Neuronal stem cell (in vitro differentiated cells): ENCODE data around the gene FCER1A.

Source experiments
- DNase-seq: peaks from one replicate; pipeline ENCODE4 v3.0.0-alpha.2; 2013; ENCODE audit warnings: low spot score
- H2AFZ ChIP-seq: one replicate; pipeline ENCODE4 v1.6.1; 2013; ENCODE audit warnings: mild to moderate bottlenecking, low read length, inconsistent platforms
- H2AK5ac ChIP-seq: 2 replicates; pipeline ENCODE4 v1.6.1; 2013; ENCODE audit warnings: low read depth, mild to moderate bottlenecking, inconsistent platforms, low read length, moderate library complexity, mixed read lengths
- H2BK120ac ChIP-seq: 2 replicates; pipeline ENCODE4 v1.6.1; 2013; ENCODE audit warnings: low read depth, mild to moderate bottlenecking, inconsistent platforms, low read length, moderate library complexity, mixed read lengths
- H2BK12ac ChIP-seq: one replicate; pipeline ENCODE4 v1.6.1; 2013; ENCODE audit warnings: low read length, inconsistent platforms
- H2BK15ac ChIP-seq: 2 replicates; pipeline ENCODE4 v1.6.1; 2013; ENCODE audit warnings: mild to moderate bottlenecking, low read length, inconsistent platforms, mixed read lengths
- H2BK5ac ChIP-seq: one replicate; pipeline ENCODE4 v1.6.1; 2013; ENCODE audit warnings: inconsistent platforms, mild to moderate bottlenecking, low read length, moderate library complexity
- H3K14ac ChIP-seq: one replicate; pipeline ENCODE4 v1.6.1; 2013; ENCODE audit warnings: low read length, inconsistent platforms
- H3K18ac ChIP-seq: 2 replicates; pipeline ENCODE4 v1.6.1; 2013; ENCODE audit warnings: low read length, inconsistent platforms
- H3K23ac ChIP-seq: 2 replicates; pipeline ENCODE4 v1.6.1; 2013; ENCODE audit warnings: low read depth, mild to moderate bottlenecking, mixed read lengths, low read length, inconsistent platforms; ENCODE audit not compliant: poor library complexity
- H3K27ac ChIP-seq: replicated peaks from 3 replicates; pipeline ENCODE4 v1.5.1; 2013; ENCODE audit warnings: low read length, inconsistent platforms
- H3K27me3 ChIP-seq, 3 experiments: 2 replicates each; pipeline ENCODE4 v1.6.1; 2013; ENCODE audit warnings: low read length in 3 of 3, mild to moderate bottlenecking in 2 of 3, inconsistent platforms in 1 of 3, low read depth in 1 of 3, mixed read lengths in 1 of 3, moderate library complexity in 1 of 3; ENCODE audit not compliant: control insufficient read depth in 3 of 3, insufficient read depth in 3 of 3
- H3K36me3 ChIP-seq, 2 donors: replicated peaks in 1 of 2; 2 replicates each; pipeline ENCODE4 v1.6.1; 2013; ENCODE audit warnings: low read length in 2 of 2; ENCODE audit not compliant: control insufficient read depth in 2 of 2, insufficient read depth in 2 of 2
- H3K4ac ChIP-seq: 2 replicates; pipeline ENCODE4 v1.6.1; 2013; ENCODE audit warnings: inconsistent platforms, mild to moderate bottlenecking, low read length, moderate library complexity
- H3K4me1 ChIP-seq, 2 donors: 1 replicate in 1 of 2; 2 replicates in 1 of 2; pipeline ENCODE4 v1.6.1; 2013; ENCODE audit warnings: low read length in 2 of 2, low read depth in 1 of 2; ENCODE audit not compliant: control insufficient read depth in 2 of 2, insufficient read depth in 1 of 2
- H3K4me2 ChIP-seq: one replicate; pipeline ENCODE4 v1.6.1; 2013; ENCODE audit warnings: mild to moderate bottlenecking, low read length, inconsistent platforms; ENCODE audit not compliant: insufficient read depth, poor library complexity, severe bottlenecking
- H3K4me3 ChIP-seq, 2 donors: 2 replicates each; pipeline ENCODE4 v1.5.1; 2013; ENCODE audit warnings: low read length in 2 of 2, mild to moderate bottlenecking in 2 of 2, inconsistent platforms in 1 of 2, moderate library complexity in 1 of 2
- H3K79me1 ChIP-seq: one replicate; pipeline ENCODE4 v1.6.1; 2013; ENCODE audit warnings: low read depth, mild to moderate bottlenecking, inconsistent platforms, low read length, moderate library complexity
- H3K9ac ChIP-seq: one replicate; pipeline ENCODE4 v1.6.1; 2013; ENCODE audit warnings: mild to moderate bottlenecking, low read depth, low read length, inconsistent platforms; ENCODE audit not compliant: poor library complexity
- H3K9me3 ChIP-seq, 2 donors: replicated peaks in 1 of 2; 2 replicates each; pipeline versions ENCODE3 to v1.6.1; 2013; ENCODE audit warnings: low read length in 2 of 2, mild to moderate bottlenecking in 2 of 2, inconsistent platforms in 1 of 2, low read depth in 1 of 2, mixed read lengths in 1 of 2, moderate library complexity in 1 of 2; ENCODE audit not compliant: control insufficient read depth in 2 of 2, insufficient read depth in 1 of 2
- H4K8ac ChIP-seq: one replicate; pipeline ENCODE4 v1.6.1; 2013; ENCODE audit warnings: low read depth, mild to moderate bottlenecking, inconsistent platforms, low read length, moderate library complexity
- H4K91ac ChIP-seq: one replicate; pipeline ENCODE4 v1.6.1; 2013; ENCODE audit warnings: low read length, low read depth, mild to moderate bottlenecking, inconsistent platforms; ENCODE audit not compliant: poor library complexity
- WGBS, 2 donors: extraction: QIAGEN DNeasy Blood & Tissue Kit; methylation state at CpG; one replicate each; pipeline ENCODE4 v1.1.7; 2013; ENCODE audit warnings: missing lambda C conversion rate in 2 of 2, mixed read lengths in 1 of 2; ENCODE audit not compliant: insufficient read length in 2 of 2, insufficient replicate concordance in 1 of 2; ENCODE audit errors: extremely low coverage in 2 of 2; 5-methylcytosine and 5-hydroxymethylcytosine counted together

Gene FCER1A

DNA sequence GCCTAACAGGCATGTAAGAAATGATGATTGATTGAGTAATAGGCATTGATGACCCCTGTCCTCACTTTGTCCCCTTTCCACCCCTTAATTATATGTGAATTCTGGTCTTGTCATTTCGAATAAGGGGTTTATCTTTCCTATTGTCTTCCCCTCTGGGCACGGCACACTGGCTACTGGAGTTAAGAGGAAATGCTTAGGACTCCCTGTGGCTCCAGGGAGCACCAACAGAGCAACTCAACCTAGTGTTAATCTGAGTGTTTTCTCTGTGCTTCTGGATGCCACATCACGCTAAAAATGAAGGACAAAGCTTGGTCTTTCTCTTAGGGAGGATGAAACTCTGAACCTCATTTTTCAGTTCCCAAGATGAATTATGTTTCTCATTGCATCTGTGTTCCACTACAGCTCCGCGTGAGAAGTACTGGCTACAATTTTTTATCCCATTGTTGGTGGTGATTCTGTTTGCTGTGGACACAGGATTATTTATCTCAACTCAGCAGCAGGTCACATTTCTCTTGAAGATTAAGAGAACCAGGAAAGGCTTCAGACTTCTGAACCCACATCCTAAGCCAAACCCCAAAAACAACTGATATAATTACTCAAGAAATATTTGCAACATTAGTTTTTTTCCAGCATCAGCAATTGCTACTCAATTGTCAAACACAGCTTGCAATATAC is 5.3 kb downstream of the FCER1A start:
- no peak overlapping the region for H3K23ac ChIP-seq
- H2AK5ac ChIP-seq: no peak overlapping the region
- no peak overlapping the region for H2BK12ac ChIP-seq
- no peak overlapping the region for H2AFZ ChIP-seq
- H3K4me2 ChIP-seq: no peak overlapping the region
- H3K36me3 ChIP-seq: no peaks in the 10 kb centered on the region
- no peaks in the 10 kb centered on the region for H3K27me3 ChIP-seq
- H3K14ac ChIP-seq: no peak overlapping the region
- no peak overlapping the region for H3K18ac ChIP-seq
- no peak overlapping the region for H3K9ac ChIP-seq
- no CpG with 5 or more reads among the region's 5 CpGs for WGBS, 2 donors
- no peaks in the 10 kb centered on the region for H3K79me1 ChIP-seq
- no peaks in the 10 kb centered on the region for H3K9me3 ChIP-seq
- no peak overlapping the region for H3K4me3 ChIP-seq
- DNase-seq: no peak
- no peak overlapping the region for H2BK5ac ChIP-seq
- peaks cover 0 to 2% of the 10 kb centered on the region in 2 donors for H3K4me1 ChIP-seq
- H4K8ac ChIP-seq: no peak overlapping the region
- no peak overlapping the region for H3K4ac ChIP-seq
- H3K27ac ChIP-seq: no peak overlapping the region
- no peak overlapping the region for H2BK15ac ChIP-seq
- no peak overlapping the region for H2BK120ac ChIP-seq
- no peak overlapping the region for H4K91ac ChIP-seq

GRCh38 chr1:159311679-159312078 is 9.5 kb downstream of the FCER1A start:
- peaks cover 0 to 2% of the 10 kb centered on the region in 2 donors for H3K4me1 ChIP-seq
- no peak overlapping the region for H3K4me3 ChIP-seq
- no peak for DNase-seq
- no peak overlapping the region for H3K14ac ChIP-seq
- H2AFZ ChIP-seq: no peak overlapping the region
- no peak overlapping the region for H3K18ac ChIP-seq
- no peak overlapping the region for H3K4me2 ChIP-seq
- H2AK5ac ChIP-seq: no peak overlapping the region
- H2BK120ac ChIP-seq: no peak overlapping the region
- no peak overlapping the region for H4K8ac ChIP-seq
- H3K27ac ChIP-seq: no peak overlapping the region
- no peaks in the 10 kb centered on the region for H3K9me3 ChIP-seq
- H3K36me3 ChIP-seq: no peaks in the 10 kb centered on the region
- no peaks in the 10 kb centered on the region for H3K79me1 ChIP-seq
- no peak overlapping the region for H2BK5ac ChIP-seq
- H2BK15ac ChIP-seq: no peak overlapping the region
- H2BK12ac ChIP-seq: no peak overlapping the region
- no peak overlapping the region for H3K9ac ChIP-seq
- H3K27me3 ChIP-seq: no peaks in the 10 kb centered on the region
- no peak overlapping the region for H4K91ac ChIP-seq
- H3K23ac ChIP-seq: no peak overlapping the region
- H3K4ac ChIP-seq: no peak overlapping the region

- Histone ChIP-seq H3K4me2 (no peak overlapping the region), H3K4me1 (no peaks in the 10 kb centered on the region), H3K23ac (no peak overlapping the region), H3K27me3 (no peaks in the 10 kb centered on the region), H2BK15ac (no peak overlapping the region), H2AK5ac (no peak overlapping the region), H2BK5ac (no peak overlapping the region), H4K8ac (no peak overlapping the region), H3K14ac (no peak overlapping the region), H3K79me1 (no peaks in the 10 kb centered on the region), H2BK120ac (no peak overlapping the region), H2BK12ac (no peak overlapping the region), H3K36me3 (no peaks in the 10 kb centered on the region), H3K4me3 (no peak overlapping the region), H2AFZ (no peak overlapping the region), H3K18ac (no peak overlapping the region), H3K9me3 (no peaks in the 10 kb centered on the region), H3K9ac (no peak overlapping the region), H4K91ac (no peak overlapping the region), H3K27ac (no peak overlapping the region), H3K4ac (no peak overlapping the region)
- DNase-seq: no peak
Measured at GRCh38 chr1:159315381-159315780, 13.2 kb downstream of the FCER1A start.

- H3K9me3 ChIP-seq: no peaks in the 10 kb centered on the region
- no peak overlapping the region for H3K4ac ChIP-seq
Measured at GRCh38 chr1:159318784-159319551, 16.8 kb downstream of the FCER1A start.

More at GRCh38 chr1:159318784-159319551, 16.8 kb downstream of the FCER1A start:
- H4K91ac ChIP-seq: no peak overlapping the region
- DNase-seq: no peak
- no peak overlapping the region for H4K8ac ChIP-seq
- no peak overlapping the region for H3K9ac ChIP-seq
- H2BK12ac ChIP-seq: no peak overlapping the region
- no peak overlapping the region for H2BK15ac ChIP-seq
- H3K14ac ChIP-seq: no peak overlapping the region
- H2BK120ac ChIP-seq: no peak overlapping the region
- no peaks in the 10 kb centered on the region for H3K36me3 ChIP-seq
- H2AK5ac ChIP-seq: no peak overlapping the region
- no peak overlapping the region for H3K4me2 ChIP-seq
- H3K79me1 ChIP-seq: no peaks in the 10 kb centered on the region
- no peak overlapping the region for H3K23ac ChIP-seq
- no peak overlapping the region for H2AFZ ChIP-seq
- no CpG with 5 or more reads among the region's 8 CpGs for WGBS, 2 donors
- H3K4me1 ChIP-seq: no peaks in the 10 kb centered on the region
- H3K18ac ChIP-seq: no peak overlapping the region
- H3K4me3 ChIP-seq: no peak overlapping the region
- no peak overlapping the region for H2BK5ac ChIP-seq
- no peaks in the 10 kb centered on the region for H3K27me3 ChIP-seq
- H3K27ac ChIP-seq: no peak overlapping the region
